UCSD-AML1 (cell line): Measurements from ENCODE around the gene TMEM26.

Source experiments
- DNase-seq: peaks from one replicate; lab custom pipeline; 2025; ENCODE audit not compliant: unreplicated experiment; lab: John Stamatoyannopoulos, UW

Gene TMEM26

GRCh38 chr10:61463035-61463909 is 10.1 kb upstream of the TMEM26 start:
- DNase-seq, result no peak

DNA sequence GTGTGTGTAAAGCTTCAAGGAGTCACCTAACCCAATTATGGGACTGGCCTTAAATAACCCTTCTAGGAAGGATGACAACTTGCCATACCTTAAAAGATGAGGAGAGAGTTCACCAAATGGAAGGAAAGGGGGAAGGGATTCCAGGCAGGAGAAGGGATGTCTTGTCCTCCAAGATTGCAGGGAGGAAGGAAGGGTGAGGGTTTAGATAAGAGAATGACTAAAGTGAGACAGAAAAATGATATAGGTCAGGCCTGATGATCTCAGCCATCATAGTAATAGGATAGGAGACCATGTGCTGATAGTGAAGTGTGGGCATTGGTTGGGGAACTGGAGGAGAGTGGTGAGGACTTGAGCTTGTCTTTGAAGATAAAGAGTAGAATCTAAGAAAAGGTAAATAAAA is 7.7 kb upstream of the TMEM26 start:
- DNase-seq, result no peak

DNA sequence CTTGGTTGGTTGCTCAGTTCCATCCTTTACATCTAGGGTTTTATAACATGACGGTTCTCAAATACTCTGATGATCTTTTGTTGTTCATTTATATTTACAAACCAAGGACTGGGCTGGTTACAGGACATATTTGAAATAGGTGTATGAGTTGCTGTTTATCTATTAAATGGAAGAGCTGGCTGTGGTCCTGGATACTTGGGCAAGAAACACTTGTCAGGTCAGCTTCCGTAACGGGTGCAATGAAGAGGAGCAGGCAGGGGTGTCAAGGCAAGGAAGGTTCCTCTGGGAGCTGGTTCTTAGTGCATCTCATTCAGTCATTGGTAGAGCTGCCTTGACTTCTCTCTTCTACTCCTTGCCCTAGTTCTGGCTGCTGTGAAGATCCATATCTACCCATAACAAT is 4.8 kb upstream of the TMEM26 start:
- DNase-seq, result no peak

GRCh38 chr10:61456095-61456789 is 3.1 kb upstream of the TMEM26 start:
- no peak for DNase-seq

DNA sequence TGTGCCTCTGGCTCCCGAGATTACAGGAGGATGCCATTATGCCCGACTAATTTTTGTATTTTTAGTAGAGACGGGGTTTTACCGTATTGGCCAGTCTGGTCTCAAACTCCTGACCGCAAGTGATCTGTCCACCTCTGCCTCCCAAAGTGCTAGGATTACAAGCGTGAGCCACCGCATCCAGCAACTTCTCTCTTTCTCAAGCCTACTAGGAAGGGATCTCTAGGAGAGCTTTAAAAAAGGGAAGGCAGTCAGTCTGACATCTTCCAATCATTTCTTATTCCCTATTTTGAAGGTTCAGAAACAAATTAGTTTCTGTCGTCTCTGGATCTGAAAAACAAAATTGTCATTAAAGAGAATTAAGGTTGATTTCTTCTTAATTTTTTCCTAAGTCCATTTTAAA is 2.5 kb upstream of the TMEM26 start:
- no peak for DNase-seq

DNA sequence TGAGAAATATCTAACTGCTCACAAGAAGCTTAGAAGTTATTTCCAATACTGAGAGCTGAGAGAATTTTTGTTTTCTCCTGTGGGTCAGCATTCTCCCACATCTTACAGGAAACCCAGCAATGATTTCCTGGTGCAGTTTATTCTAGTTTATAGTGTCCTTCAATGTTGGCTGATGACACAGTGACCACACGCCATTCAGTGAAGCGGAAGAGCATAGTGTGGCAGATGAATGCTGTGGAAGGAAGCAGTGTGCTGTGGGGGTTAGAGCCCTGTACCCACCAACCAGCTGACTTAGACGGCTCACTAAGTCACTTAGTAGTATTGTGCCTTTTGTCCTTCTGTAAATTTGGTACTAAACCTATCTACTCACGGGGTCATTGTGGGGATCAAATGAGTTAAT is 1.4 kb upstream of the TMEM26 start:
- peak; percentile 59 for DNase-seq

- DNase-seq, result no peak
These were observed 980 bp downstream of the TMEM26 start for GRCh38 chr10:61452151-61452651.

GRCh38 chr10:61451357-61451756 is 1.8 kb downstream of the TMEM26 start:
- DNase-seq, result no peak

DNA sequence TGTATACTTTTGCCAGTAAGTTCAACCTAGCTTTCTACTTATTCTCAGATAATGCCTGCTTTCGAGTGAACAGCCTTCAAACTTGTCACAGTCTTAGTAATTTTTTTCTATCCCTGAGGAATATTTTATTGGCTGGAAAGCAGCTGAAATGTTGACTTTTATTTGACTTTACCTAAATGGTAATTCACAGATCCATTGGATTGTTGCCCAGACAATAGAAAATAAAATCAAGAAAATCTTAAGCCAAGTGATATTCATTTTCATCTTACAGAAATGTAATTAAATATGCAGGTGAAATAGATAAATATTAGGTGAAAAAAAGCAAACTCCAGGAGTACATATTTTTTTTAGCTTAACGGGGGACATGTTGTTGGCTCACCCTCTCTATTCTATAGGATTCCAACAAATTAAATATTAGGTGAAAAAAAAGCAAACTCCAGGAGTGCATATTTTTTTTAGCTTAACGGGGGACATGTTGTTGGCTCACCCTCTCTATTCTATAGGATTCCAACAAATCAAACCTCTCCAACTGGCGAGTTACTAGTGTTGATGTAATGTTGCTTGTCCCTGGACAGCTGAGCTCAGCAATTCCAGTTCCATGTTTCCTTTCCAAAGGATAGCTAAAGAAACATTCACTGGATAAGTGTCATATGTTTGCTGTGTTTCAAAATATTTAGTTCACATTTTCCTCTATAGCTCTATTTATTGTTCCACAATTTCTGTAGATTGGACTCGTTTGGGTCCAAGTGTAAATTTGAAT is 4.2 kb downstream of the TMEM26 start:
- no peak for DNase-seq

DNA sequence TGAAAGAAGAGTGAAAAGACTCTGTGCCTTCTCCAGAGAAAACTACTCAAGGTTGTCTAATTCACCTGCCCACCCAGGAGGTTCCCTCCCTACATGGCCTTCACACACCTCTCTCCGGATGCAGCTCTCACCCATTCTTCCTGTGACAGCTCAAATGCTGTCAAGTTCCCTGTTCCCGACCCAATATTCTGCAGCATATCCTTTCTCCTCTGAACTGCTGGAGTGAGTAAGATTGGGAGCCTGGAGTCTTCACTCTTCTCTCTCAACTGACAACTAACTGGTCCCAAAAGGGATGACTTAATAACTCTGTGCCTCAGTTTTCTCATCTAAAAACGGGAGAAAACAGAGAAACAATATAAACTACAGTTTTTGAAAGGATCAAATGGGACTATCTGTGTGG is 5.1 kb downstream of the TMEM26 start:
- no peak for DNase-seq

GRCh38 chr10:61439058-61439609 is 14.0 kb downstream of the TMEM26 start:
- DNase-seq, result no peak

DNA sequence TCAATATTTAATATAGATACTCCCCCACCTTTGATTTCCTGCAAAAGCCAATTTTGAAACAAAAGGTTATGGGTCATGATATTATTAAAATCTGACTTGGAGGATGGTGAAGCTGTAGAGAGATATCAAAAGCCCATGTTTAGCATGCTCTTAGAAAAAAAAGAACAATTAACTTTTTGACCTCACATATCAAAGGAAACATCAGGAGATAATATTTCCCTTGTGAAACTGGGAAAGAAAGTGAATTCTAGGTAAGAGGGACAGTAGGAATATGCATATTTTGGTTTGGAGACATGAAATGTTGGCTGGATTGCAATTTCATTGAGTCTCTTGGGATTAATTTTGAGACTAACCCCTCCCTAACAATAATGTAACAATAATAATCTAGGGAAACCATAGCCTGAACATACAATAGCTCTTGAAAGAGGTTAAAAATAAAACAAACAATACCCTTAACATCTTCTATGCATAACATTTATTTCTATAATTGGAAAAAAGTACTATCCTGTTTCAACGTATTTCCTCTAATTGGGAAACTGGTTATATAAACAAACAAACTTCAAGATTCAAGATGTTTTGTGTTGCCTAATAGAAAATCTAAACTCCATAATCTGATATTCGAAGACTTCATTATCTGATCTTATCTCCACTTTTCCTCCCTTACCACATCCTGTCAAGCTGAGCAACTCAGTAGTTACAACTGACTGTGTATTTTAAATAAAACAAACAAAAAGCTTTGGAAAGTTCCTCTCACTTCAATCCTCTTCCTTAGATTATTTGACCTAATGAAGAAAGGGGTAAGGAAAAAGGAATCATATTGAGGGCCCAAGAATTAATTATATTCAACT is 14.8 kb downstream of the TMEM26 start:
- no peak for DNase-seq

- DNase-seq, result no peak
These were observed 30.0 kb downstream of the TMEM26 start for GRCh38 chr10:61423178-61423577.

- DNase-seq, result no peak
These were observed 35.5 kb downstream of the TMEM26 start for GRCh38 chr10:61417661-61418060.

DNA sequence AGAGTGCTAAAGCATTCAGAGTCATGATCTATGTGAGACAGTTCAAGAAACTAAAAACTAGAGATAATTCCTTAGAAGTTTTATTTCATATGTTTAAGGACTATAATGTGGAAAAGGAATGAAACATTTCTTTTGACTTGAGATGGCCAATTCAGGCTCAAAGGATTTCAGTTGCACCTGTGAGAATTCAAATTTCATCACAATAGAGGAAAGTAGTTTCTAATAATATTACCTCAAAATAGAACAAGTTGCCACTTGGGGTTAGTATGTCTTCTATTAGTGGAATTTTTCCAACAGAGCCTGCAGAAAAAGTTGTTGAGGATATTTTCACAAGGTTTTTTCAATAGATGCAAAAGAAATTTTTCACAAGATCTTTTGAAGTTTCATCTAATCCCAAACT is 37.4 kb downstream of the TMEM26 start:
- DNase-seq, result no peak

GRCh38 chr10:61411706-61412105 is 41.5 kb downstream of the TMEM26 start:
- no peak for DNase-seq

- no peak for DNase-seq
These were observed 42.7 kb downstream of the TMEM26 start for GRCh38 chr10:61410353-61411070.

DNA sequence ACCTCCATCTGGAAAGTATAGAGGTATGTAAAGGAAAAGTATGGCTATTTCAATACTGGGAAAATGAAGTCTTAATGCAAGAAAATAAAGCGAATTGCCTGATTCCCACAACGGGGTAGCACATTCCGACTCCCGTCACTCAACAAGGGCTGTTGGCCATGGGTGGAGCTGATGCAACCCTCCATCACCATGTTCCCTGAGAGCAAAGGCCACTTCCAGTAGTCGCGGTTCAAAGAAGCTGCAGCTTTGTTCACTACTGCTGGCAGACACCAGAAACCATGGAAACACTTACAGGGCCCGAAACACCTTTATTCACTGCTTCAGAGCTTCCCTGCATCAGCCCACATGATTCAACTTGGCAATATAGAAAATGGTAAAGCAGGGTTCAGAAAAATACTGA is 44.0 kb downstream of the TMEM26 start:
- DNase-seq, result no peak

- DNase-seq, result no peak
These were observed 45.1 kb downstream of the TMEM26 start for GRCh38 chr10:61408105-61408504.

GRCh38 chr10:61406736-61407135 is 46.4 kb downstream of the TMEM26 start:
- DNase-seq, result no peak
